NCI-H1417 treated with DMSO at 0.1 percent for 48 hours (cell line): ENCODE data around the gene RGL1.

Experiments
- DNase-seq: peaks from one replicate; lab custom pipeline; 2025; lab: John Stamatoyannopoulos, UW

The RGL1 gene

DNA sequence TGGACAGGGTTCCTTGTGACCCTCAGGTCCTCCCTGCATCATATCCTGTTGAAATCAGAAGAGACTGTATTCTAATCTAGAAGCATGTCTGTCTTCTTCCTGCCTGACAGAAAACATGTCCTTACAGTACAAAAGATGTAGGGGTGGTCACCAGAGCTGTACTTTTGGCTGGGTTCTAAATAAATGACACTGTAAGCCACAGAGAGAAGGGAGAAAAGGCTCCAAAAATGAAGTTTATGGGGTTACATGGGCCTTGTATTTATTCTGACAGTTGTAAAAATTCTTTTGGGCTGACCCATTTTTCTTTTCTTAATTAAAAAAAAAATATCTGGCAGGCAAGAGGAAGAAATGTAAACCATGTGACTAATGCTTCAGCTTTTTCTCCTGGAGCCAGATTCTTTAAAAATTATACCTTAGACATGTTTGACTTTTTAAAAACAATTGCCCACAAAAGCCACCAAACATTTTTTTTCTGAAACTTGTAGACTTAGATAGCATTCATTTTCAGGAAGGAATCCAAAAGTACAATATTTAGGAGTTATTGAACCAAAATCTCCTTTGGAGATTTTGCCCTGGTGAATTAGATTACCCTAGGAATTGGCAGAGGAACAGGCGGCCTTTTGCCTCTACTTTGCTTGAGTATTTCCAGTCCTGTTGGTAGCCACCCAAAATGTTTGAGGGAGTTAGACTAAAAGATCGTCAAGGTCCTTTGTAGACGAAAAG lies 17.1 kb downstream of the RGL1 start:
- DNase-seq, result no peak

DNA sequence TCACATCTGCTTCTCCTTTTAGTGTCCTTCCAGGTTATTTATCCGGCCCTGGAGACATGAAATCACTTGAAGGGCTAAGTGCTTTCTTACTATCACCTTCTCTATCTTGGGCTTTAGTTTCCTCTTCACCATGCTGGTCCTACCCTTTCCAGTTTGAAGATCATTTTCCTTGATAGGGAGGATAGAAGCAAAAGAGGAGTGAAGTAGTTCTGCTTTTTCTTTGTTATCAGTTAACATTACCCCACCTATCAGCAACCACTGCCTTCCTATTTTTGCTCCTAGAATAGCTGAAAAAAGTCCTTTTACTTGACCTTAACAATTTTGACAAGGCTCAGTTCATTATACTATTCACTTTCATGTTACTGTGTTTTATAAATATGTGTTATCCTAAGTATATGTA lies 19.4 kb downstream of the RGL1 start:
- DNase-seq, result no peak

DNA sequence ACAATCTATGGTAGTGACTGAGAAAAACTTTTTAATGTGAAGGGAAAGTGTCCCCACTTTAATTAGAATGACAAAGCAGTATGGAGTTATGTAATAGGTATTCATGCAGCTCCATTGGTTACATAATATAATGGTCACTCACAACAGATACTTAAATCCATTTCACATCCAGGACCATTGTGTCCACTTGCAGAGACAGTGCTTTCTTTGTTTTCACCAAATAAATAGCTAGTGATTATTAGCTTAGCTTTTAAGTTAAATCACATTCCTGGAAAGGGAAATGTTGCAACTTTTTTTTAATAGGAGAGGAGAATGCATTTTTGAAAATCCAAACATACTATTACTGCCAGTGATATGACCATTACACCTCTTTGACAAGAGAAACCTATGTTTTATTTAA lies 22.9 kb downstream of the RGL1 start:
- no peak for DNase-seq

DNA sequence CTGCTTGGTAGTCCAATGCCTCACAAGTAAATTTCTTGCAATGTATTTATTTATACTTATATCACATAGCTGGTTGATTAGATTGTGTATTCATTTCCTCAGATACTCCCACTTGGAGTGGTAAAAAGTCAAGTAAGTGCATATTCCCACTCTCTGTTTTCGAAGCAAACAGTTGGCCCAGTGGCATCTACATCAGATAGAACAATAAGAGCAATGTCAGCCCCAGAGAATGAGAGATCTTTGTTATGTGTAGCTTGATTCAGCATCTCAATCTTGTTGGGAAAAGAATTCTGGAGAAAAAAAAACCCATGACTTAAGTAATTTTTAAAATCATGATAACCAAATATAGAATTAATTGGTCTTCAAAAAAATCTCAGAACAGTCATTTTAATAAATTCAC lies 25.5 kb downstream of the RGL1 start:
- no peak for DNase-seq

DNA sequence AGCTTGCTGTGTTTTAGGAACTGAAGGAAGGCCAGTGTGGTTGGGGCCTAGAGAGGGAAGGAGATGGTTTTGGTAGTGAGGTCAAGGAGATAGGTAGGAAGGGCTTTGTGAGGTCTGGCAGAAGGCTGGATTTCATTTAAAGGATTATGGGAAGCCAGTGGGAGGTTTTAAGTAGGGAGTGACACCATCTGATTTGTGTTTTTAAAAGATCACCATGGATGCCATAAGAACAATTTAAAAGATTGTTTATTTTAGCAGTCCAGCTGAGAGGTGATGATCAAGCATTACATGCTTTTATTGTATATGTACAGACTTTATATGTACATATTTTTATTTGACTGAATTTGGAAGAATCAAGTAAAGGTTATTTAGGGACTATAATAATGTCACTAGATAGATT lies 26.4 kb downstream of the RGL1 start:
- DNase-seq, result no peak

DNA sequence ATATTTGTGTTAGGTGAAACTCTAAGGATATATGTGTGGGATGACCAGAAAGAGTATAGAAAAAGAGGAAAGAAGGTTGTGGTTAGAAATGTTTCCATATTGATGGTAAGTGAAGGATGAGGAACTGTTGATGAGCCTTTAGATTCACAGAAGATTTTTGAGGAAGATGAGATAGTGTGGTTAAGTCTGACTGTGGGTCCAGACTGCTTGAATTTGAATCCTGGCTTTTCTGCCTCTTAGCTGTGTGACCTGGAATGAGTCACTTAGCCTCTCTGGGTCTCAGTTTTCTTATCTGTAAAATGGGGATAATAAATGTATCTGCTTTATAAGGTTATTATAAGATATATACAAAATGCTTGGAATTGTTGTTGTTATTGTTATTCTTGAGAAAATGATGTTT lies 27.5 kb downstream of the RGL1 start:
- no peak for DNase-seq

DNA sequence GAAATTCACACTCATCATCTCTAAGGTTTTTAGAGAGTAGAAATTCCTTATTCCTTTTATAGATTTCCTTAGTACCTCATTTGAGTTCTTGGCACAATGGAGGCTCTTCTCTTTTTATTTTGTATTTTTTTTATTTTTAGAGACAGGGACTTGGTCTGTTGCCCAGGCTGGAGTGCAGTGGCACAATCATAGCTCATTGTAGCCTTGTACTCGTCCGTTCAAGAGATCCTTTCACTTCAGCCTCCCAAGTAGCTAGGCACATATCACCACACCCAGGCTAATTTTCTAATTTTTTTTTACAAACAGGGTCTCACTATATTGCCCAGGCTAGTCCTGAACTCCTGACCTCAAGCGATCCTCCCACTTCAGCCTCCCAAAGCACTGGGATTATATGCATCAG lies 29.6 kb downstream of the RGL1 start:
- no peak for DNase-seq

DNA sequence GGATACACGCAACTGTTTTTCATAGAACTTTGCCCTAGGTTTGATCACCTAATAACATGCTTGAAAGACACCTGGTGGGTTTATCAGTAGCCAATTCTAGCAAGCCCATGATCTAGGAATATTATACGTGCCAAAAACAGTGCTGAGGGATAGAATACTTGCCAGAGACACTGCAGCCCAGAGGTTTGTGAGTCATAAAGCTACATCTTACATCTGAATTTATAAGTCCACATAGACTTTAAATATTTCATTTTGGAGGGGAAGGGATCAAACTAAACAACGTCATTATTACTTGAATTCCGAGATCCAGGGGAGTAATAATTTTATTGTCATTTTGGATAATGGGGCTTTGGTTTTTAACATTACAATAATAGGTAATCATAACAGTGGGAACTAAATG lies 31.7 kb downstream of the RGL1 start:
- DNase-seq, result no peak

DNA sequence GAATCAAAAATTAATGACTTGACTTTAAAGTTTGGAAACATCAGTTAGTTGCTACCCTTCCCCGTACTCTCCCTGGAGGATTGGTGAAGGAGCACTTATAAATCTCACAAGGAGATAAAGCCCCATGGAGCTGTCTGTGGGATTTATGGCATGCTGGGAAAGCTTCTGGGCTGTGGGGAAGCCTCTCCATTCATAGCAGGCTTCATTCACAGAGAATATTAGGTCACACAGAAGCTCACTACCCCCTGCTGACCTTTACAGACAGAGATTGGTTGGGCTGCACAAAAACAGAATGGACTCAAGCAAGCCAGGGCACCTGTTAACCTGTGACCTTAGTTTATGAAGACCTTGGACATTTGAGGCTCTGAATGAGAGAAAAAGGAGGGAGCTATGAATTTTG lies 32.1 kb downstream of the RGL1 start:
- DNase-seq, result no peak

DNA sequence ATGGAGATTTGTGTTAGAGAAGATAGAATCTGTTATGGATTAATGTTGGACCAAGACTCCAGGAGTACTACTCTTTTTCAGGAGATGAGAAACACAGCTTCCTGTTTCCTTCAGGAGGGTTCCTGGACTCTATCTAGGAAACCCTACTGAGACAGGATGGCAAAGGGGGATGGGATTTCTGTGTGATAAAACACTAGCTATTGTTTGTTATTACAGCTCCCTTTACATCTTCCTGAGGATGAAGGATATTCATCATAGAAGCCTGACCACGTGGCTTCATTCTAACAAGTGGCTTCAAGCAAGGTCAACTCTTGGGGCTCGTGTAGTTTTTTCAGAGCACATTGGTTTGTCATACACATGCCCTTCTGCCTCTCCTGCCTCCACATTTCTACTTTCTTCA lies 33.3 kb downstream of the RGL1 start:
- DNase-seq, result no peak

DNA sequence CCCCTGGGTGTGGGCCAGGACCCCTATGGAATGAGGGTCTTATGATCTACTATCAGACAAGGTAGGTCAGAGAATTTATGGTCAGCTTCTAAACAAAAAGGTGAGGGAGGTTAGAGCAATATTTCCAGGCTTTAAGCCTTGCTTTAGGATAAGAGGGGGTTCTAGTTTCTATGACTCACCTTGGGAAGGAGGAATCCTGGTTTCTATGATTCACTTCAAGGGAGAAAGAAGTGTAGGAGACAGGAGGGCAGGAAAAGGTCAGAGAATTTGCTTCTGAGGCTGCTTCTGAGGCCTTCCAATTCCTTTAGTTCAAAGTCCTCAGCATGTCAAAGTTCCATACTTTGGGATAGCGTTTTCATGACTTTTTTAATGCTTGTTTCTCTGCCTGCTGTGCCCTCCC lies 35.2 kb downstream of the RGL1 start:
- no peak for DNase-seq

DNA sequence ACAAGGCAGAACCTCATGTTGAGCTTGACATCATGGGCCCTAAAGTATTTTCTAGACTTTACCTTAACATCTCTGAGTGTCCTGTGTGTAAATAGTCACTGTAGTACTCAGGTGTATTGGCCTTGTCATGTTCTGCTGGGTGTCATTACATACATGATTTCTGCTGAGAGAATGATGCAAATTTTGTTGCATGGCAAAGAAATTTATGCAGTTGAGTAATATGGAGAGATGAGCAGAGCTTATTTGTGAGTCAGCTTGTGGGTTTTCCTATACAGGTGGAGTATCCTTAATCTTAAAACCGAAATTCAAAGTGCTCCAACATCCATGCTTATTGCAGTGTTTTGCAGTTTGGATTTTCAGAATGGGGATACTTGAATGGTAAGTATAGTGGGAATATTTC lies 36.6 kb downstream of the RGL1 start:
- DNase-seq, result no peak

DNA sequence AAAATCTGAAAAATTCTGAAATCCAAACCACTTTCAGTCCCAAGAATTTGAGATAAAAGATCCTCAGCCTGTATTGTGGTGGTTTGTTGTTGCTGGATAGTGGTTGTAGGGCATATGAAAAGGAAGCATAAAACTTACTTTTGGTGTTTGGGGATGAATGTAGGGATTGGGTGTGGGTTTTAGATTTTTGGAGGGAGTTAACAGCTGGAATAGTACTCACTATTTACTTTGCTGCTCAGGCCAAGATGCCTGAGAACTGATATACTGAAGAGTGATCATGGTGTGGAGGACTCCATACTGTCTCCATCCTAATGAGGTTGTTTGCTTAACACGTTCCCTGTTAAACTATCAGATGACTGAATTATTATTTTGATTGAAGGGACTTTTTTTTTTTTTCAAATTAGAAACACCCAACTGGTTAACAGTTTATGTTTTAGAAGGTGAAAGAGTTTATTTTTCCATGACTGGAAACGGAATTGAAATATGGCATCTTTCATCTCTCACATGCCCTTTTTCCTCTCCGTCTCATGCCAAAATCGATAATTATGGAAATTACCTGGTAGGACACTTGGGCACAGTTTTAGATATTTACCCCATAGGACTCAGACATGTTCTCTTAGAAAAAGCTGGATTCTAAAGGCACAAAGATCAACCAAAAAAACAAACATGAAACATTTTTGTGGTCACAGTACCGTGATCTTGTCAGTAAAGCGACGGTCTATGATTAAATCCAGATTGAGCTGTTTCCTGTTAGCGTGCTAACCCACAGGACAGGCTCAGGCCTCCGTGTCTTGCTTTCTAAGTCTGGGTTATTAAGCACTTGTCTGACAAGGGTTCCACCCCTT lies 37.3 kb downstream of the RGL1 start:
- DNase-seq, result no peak

DNA sequence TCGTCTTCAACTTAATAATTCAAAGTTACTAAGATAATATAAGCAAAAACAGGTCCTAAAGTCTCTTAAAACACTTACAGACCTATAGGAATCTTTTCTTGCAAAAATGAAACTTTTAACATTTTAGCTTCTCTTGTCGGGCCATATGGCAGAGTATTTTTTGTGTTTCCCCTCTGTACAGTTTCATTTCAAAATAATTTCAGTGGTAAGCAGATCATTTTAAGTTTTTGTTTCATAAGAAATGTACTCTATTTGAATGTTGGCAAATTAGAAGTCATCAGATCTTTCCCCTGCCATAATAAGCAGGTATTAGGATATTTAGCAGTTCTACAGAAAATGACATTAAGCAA lies 37.9 kb downstream of the RGL1 start:
- DNase-seq, result no peak

DNA sequence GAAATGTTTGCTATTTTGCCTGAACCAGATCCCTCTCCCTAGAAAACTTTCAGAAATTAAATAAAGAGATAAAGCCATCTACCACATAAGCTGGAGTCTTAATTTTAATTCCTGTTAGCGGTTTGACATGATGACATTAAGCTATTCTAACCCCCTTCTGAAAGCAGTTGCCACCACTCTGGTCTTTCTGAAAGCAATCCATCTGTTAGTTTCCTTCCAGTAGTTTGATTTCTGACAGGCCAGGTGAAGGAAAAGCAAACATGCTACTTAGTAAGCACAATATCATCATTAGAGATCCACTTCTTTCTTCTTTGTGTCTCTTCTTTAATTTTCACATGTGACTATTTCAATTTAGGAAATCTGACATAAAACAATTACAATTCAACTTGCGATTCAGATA lies 39.9 kb downstream of the RGL1 start:
- DNase-seq, result no peak

DNA sequence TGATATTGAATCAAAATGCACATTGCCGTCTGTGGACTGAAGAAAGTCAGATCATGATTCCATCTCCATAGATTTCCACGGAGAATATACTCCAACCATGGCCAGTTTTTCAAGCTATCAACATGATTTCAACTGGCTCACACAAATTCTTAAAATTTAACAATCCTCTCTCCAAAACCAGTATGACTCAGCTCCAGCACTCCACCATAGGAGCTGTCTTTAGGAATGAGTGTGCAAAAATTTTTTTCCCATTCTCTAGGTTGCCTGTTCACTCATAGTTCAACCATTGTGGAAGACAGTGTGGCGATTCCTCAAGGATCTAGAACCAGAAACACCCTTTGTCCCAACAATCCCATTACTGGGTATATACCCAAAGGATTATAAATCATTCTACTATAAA lies 40.8 kb downstream of the RGL1 start:
- no peak for DNase-seq

DNA sequence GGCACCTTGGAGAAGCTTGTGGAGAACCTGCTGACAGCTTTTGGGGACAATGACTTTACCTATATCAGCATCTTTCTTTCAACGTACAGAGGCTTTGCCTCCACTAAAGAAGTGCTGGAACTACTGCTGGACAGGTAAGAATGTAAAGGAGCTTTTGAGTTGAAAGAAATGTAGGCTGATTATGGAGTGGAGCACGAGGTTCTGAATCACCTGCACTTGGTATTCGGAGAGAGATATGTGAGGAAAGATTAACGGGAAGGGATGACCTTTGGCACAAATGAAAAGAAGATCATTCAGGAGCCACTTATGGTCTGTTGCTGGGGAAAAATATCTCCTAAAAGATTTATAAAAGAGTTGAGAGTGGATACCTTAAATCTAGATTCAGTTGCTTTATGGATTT lies 42.7 kb downstream of the RGL1 start:
- DNase-seq, result no peak

DNA sequence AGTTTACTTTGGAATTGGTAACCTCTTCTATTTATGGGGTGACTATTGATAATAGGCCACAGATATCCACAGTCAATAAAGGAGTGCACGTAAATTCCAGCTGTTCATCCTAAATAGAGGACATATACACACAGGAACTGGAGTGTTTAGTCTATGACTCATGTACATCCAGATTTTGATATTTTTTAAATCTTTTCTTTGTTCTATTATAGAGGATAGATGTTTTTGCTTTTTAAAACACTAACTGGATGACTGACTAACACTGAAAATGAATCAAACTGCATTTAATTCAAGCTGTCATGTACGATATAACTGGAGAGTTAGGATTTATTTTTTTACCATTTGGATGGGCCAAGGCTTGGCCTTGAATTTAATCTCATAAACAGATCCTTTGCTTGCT lies 45.9 kb downstream of the RGL1 start:
- no peak for DNase-seq

DNA sequence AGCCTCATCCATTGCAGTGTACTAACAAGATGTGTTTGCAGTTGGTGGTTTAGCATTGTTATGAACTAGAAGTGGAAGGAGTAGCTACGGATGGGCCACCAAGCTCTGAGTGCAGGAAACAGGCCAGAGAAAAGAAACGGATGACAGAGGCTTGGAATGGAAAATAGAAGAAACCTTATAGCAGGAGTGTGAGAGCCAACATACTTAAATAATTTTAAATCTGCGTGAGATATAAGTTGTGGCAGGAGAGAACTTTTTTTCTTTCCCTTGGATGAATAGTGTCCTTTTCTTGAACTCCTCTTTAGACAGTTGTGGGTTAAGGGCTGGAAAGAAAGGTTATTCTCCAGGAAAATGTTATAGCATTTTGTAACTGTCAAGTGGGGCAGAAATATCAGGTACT lies 54.2 kb downstream of the RGL1 start:
- DNase-seq, result no peak

DNA sequence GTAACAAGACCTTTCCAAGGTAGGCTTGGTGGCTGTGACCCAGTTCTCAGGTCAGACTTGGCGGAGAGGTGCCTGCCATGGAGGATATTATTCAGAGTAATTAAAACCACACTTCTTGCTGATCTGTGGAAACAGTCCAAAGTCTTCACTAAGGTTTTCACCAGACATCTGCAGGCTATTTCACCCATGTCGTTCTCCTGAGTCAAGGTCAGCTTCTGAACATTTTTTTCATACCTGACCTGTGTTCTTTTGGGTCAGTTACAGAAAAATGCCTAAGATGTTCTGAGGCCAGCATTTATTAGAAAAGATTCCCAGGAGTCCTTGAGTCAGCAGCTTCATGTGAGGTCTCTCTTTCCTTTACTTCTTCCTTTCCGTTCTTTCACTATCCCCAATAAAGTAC lies 54.9 kb downstream of the RGL1 start:
- no peak for DNase-seq

DNA sequence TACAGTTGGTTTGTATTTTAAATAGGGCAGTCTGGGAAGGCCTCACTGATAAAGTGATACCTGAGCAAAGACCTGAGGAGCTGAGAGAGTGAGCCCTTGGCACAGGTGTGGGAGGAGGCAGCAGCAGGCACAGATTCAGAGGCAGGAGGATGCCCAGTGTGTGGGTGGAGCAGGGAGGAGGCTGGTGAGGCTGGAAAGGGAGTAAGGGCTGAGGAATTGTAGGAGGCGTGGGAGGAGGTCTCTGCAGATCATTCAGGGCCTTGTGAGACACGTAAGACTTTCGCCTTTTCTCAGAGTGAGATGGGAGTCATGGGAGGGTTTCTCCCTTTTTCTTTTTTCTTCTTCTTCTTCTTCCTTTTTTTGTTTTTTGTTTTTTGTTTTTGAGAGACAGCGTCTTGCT lies 58.0 kb downstream of the RGL1 start:
- no peak for DNase-seq

DNA sequence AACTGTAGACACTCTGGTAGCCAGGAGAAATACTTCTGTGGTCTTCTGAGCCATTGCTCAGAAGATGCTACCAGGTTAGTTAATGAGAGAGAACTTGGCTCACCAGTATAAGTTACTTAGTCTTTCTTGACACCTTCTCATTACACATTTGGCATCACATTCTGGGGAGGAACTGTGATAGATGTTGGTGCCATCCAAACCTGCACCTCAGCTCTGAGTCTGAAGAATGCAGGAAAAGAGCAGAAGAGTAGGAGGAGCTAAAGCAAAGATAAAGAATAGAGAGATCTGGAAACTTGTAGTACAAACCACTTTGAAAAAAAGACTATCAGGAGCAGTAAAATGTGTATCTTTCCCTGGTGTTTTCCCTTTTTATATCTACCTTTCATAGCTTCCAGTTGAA lies 58.9 kb downstream of the RGL1 start:
- DNase-seq, result no peak

DNA sequence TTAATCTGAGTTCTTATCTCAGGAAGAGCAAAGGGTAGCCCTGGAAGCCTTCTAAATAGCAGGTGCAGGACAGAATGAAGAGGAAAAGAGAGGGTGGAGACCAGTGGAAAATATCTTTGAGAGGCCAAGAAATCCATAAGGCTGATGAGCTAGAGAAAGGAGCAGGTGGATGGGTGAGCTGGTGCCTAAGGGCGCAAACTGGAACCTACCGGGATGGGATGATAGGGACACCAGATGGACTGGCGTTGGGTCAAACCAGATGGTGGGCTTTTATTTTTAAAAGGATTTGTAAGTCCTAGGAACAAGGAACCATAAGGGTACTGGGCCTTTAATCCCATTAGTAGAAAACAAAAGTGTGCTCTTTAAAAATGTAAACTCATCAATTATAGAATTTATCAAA lies 59.7 kb downstream of the RGL1 start:
- no peak for DNase-seq

DNA sequence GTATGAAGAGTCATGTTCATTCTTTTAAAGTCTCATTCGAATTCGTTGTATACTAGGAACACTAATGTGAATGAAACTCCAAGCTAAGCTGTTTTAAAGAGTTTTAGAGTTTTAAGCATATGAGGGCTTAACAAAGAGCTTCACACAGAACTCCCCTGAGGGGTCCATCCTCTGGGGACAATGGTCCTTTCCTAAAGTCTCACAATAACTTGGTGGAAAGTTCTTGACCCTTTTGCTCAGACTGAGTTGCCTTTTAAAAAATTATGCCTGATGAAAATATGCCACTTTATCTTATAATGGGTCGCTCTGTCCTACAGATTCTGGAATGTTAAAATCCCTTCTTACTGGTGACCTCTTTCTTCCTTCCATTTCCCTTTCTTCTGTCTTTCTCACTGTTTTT lies 64.3 kb downstream of the RGL1 start:
- no peak for DNase-seq
